OCI-LY3 (cell line): ENCODE results near the gene ZNF746.
"Not testable (repeated sequence)": the region's sequence is repeated elsewhere in the genome, so short reads cannot be mapped to it uniquely, and the experiment has no call there.

ENCODE experiments used
- H2AFZ ChIP-seq: fragments of 200-600, 300-600 bp; shearing (Covaris generic); 2 replicates; pipeline ENCODE4 v1.6.0; 2014; ENCODE audit warnings: antibody characterized with exemption, low read depth, low read length
- H3K27ac ChIP-seq: fragments of 200-600, 300-600 bp; sonication (generic); 2 replicates; pipeline ENCODE4 v1.5.1; 2014; ENCODE audit warnings: mild to moderate bottlenecking, low read length, moderate library complexity, mixed read lengths
- H3K27me3 ChIP-seq: fragments of 200-600, 300-600 bp; sonication (generic); 2 replicates; pipeline ENCODE4 v1.6.1; 2014; ENCODE audit warnings: low read depth, low read length, mixed read lengths
- H3K36me3 ChIP-seq: fragments of 200-600, 300-600 bp; sonication (generic); replicated peaks from 2 replicates; pipeline ENCODE3; 2014; ENCODE audit warnings: low read depth, low read length, mixed read lengths
- H3K4me1 ChIP-seq: fragments of 300-600, 200-600 bp; sonication (generic); 2 replicates; pipeline ENCODE4 v1.6.1; 2014; ENCODE audit warnings: low read length, mixed read lengths
- H3K4me2 ChIP-seq: fragments of 200-600, 300-600 bp; sonication (generic); 2 replicates; pipeline ENCODE4 v1.6.1; 2014; ENCODE audit warnings: low read length, mixed read lengths
- H3K4me3 ChIP-seq: fragments of 300-600, 200-600 bp; sonication (generic); 2 replicates; pipeline ENCODE4 v1.5.1; 2014; ENCODE audit warnings: antibody characterized with exemption, mild to moderate bottlenecking, low read length, moderate library complexity
- H3K79me2 ChIP-seq: fragments of 300-600, 200-600 bp; shearing (Covaris generic); 2 replicates; pipeline ENCODE4 v1.6.1; 2014; ENCODE audit warnings: mild to moderate bottlenecking, low read length, mixed read lengths
- H3K9ac ChIP-seq: fragments of 300-600, 200-600 bp; shearing (Covaris generic); 2 replicates; pipeline ENCODE4 v1.6.0; 2014; ENCODE audit warnings: mild to moderate bottlenecking, low read length, moderate library complexity
- H3K9me3 ChIP-seq: fragments of 200-600, 300-600 bp; shearing (Covaris generic); 2 replicates; pipeline ENCODE4 v1.6.1; 2014; ENCODE audit warnings: low read length, mixed read lengths; ENCODE audit not compliant: insufficient read depth
- H4K20me1 ChIP-seq: fragments of 200-600, 300-600 bp; sonication (generic); 2 replicates; pipeline ENCODE4 v1.6.1; 2016; ENCODE audit warnings: low read length, mixed read lengths; ENCODE audit not compliant: insufficient read depth
- CTCF ChIP-seq: fragments of 200-600, 300-600 bp; sonication (generic); IDR thresholded peaks from 2 replicates; pipeline ENCODE4 v1.5.1; 2014; ENCODE audit warnings: antibody characterized with exemption, low read length, low read depth
- EZH2phosphoT487 ChIP-seq: fragments of 200-600 bp; shearing (Covaris generic); IDR thresholded peaks from 2 replicates; pipeline ENCODE4 v1.6.1; 2018; ENCODE audit warnings: antibody characterized with exemption, mixed run types, low read depth

ZNF746 gene

GRCh38 chr7:149450821-149451220 is 46.8 kb downstream of the ZNF746 start:
- no peak for TF ChIP-seq CTCF
- TF ChIP-seq EZH2phosphoT487: no peak
- peaks cover 10% of the 10 kb centered on the region for H3K4me1 ChIP-seq
- no peaks in the 10 kb centered on the region for H3K9me3 ChIP-seq
- no peak overlapping the region for H3K27ac ChIP-seq
- H4K20me1 ChIP-seq: no peaks in the 10 kb centered on the region
- no peaks in the 10 kb centered on the region for H3K27me3 ChIP-seq
- H3K79me2 ChIP-seq: no peaks in the 10 kb centered on the region
- H3K4me3 ChIP-seq: no peak overlapping the region
- no peak overlapping the region for H3K4me2 ChIP-seq
- peaks cover 48% of the 10 kb centered on the region for H3K36me3 ChIP-seq
- no peak overlapping the region for H2AFZ ChIP-seq
- no peak overlapping the region for H3K9ac ChIP-seq

- no peaks in the 10 kb centered on the region for H3K9me3 ChIP-seq
- no peaks in the 10 kb centered on the region for H4K20me1 ChIP-seq
- H3K79me2 ChIP-seq: no peaks in the 10 kb centered on the region
- H2AFZ ChIP-seq: no peak overlapping the region
- TF ChIP-seq CTCF: no peak
- no peak for TF ChIP-seq EZH2phosphoT487
- no peaks in the 10 kb centered on the region for H3K27me3 ChIP-seq
- no peak overlapping the region for H3K27ac ChIP-seq
- H3K4me2 ChIP-seq: no peak overlapping the region
- no peak overlapping the region for H3K4me3 ChIP-seq
- peaks cover 10% of the 10 kb centered on the region for H3K4me1 ChIP-seq
- H3K9ac ChIP-seq: no peak overlapping the region
- peaks cover 50% of the 10 kb centered on the region for H3K36me3 ChIP-seq
Observed at GRCh38 chr7:149449897-149450296, 47.7 kb downstream of the ZNF746 start.

GRCh38 chr7:149448961-149449360 is 48.6 kb downstream of the ZNF746 start:
- no peaks in the 10 kb centered on the region for H3K9me3 ChIP-seq
- no peak overlapping the region for H2AFZ ChIP-seq
- TF ChIP-seq CTCF: no peak
- H3K4me1 ChIP-seq: peaks cover 10% of the 10 kb centered on the region
- H3K36me3 ChIP-seq: peaks cover 47% of the 10 kb centered on the region
- H4K20me1 ChIP-seq: no peaks in the 10 kb centered on the region
- no peak overlapping the region for H3K27ac ChIP-seq
- H3K27me3 ChIP-seq: no peaks in the 10 kb centered on the region
- no peaks in the 10 kb centered on the region for H3K79me2 ChIP-seq
- no peak overlapping the region for H3K4me2 ChIP-seq
- no peak overlapping the region for H3K4me3 ChIP-seq
- no peak overlapping the region for H3K9ac ChIP-seq

GRCh38 chr7:149446026-149446425 is 51.6 kb downstream of the ZNF746 start:
- Histone ChIP-seq H3K4me1 (peaks cover 10% of the 10 kb centered on the region), H3K36me3 (peaks cover 42% of the 10 kb centered on the region)
- not testable (repeated sequence) for H3K79me2 ChIP-seq, H4K20me1 ChIP-seq, H3K4me2 ChIP-seq, H2AFZ ChIP-seq, H3K4me3 ChIP-seq, H3K27ac ChIP-seq, H3K27me3 ChIP-seq, H3K9ac ChIP-seq, H3K9me3 ChIP-seq

GRCh38 chr7:149444287-149444686 is 53.3 kb downstream of the ZNF746 start:
- H3K27ac ChIP-seq: no peak overlapping the region
- no peaks in the 10 kb centered on the region for H4K20me1 ChIP-seq
- no peaks in the 10 kb centered on the region for H3K27me3 ChIP-seq
- no peak overlapping the region for H2AFZ ChIP-seq
- peaks cover 25% of the 10 kb centered on the region for H3K36me3 ChIP-seq
- TF ChIP-seq EZH2phosphoT487: no peak
- no peak for TF ChIP-seq CTCF
- no peaks in the 10 kb centered on the region for H3K79me2 ChIP-seq
- no peaks in the 10 kb centered on the region for H3K9me3 ChIP-seq
- H3K4me2 ChIP-seq: no peak overlapping the region
- no peak overlapping the region for H3K4me3 ChIP-seq
- H3K4me1 ChIP-seq: peaks cover 10% of the 10 kb centered on the region
- H3K9ac ChIP-seq: no peak overlapping the region
